ENCODE data around the gene KCNS3. TPM values are rescaled to one million over a fixed set of nuclear protein-coding genes. Genes with fewer than 3 reads are reported as not detected.

The KCNS3 gene
- total and polyA plus RNA-seq, 2 of the 13 experiments (the other 11 are each of a cell fraction or from before 2014, with no cell fraction given), result not detected

- 0 out of 2 replicates have a peak, but pooled peaks have one; percentile 19 for TF ChIP-seq ZNF142 (CRISPR knock-in tag; IDR thresholded peaks at IDR 0.05)
- no peak for TF ChIP-seq SP2 (CRISPR knock-in tag; IDR thresholded peaks at IDR 0.05)
- TF ChIP-seq ATM (IDR thresholded peaks at IDR 0.05; ENCODE audit: borderline replicate concordance), result no peak
- 0 out of 2 replicates have a peak, but pooled peaks have one; percentile 43 for TF ChIP-seq DR1 (CRISPR knock-in tag; IDR thresholded peaks at IDR 0.05)
- TF ChIP-seq NFAT5 (CRISPR knock-in tag; IDR thresholded peaks at IDR 0.05), result no peak
- no peak for TF ChIP-seq HIC2 (CRISPR knock-in tag; IDR thresholded peaks at IDR 0.05; ENCODE audit: low read depth)
- no peak for TF ChIP-seq NCOR1 (IDR thresholded peaks at IDR 0.05; ENCODE audit: borderline replicate concordance, low read length)
- no peak for TF ChIP-seq RFX1 (IDR thresholded peaks at IDR 0.05)
- TF ChIP-seq MAFK (conservative IDR thresholded peaks at IDR 0.05 in 1 of 2, IDR thresholded peaks at IDR 0.05 in 1 of 2; ENCODE audit: low read length in 2 of 2), result no peak
- TF ChIP-seq ZNF878 (CRISPR knock-in tag; IDR thresholded peaks at IDR 0.05), result no peak
- no peak for TF ChIP-seq ZNF841 (CRISPR knock-in tag; IDR thresholded peaks at IDR 0.05; ENCODE audit: borderline replicate concordance)
These were observed 48.1 kb upstream of the KCNS3 start (continued) for GRCh38 chr2:17830053-17831034.
